OCI-LY3 (cell line): ENCODE data around the gene ZXDC.

Experiments
- CTCF ChIP-seq: fragments of 200-600, 300-600 bp; sonication (generic); IDR thresholded peaks from 2 replicates; pipeline ENCODE4 v1.5.1; 2014; ENCODE audit warnings: antibody characterized with exemption, low read length, low read depth
- EZH2phosphoT487 ChIP-seq: fragments of 200-600 bp; shearing (Covaris generic); IDR thresholded peaks from 2 replicates; pipeline ENCODE4 v1.6.1; 2018; ENCODE audit warnings: antibody characterized with exemption, mixed run types, low read depth

GRCh38 chr3:126394179-126394976 is 81.3 kb downstream of the ZXDC start, which contains the start of gene CFAP100:
- TF ChIP-seq CTCF (no peak), EZH2phosphoT487 (no peak)
